C4-2B (cell line): ENCODE results near the gene SLC25A33.

Source experiments
- CTCF ChIP-seq: fragments of 450-650 bp; conservative IDR thresholded peaks from 2 replicates; pipeline ENCODE4 v1.5.1; 2017; ENCODE audit warnings: mild to moderate bottlenecking
- ZFX ChIP-seq: fragments of 450-650 bp; IDR thresholded peaks from 2 replicates; pipeline ENCODE4 v1.6.1; 2017

GRCh38 chr1:9633493-9633892 is 94.2 kb downstream of the SLC25A33 start:
- TF ChIP-seq CTCF, result no peak
- no peak for TF ChIP-seq ZFX
